ENCODE measurements around the gene ZNF335.
"Not testable (repeated sequence)": the region's sequence is repeated elsewhere in the genome, so short reads cannot be mapped to it uniquely, and the experiment has no call there.

ZNF335 gene

DNA sequence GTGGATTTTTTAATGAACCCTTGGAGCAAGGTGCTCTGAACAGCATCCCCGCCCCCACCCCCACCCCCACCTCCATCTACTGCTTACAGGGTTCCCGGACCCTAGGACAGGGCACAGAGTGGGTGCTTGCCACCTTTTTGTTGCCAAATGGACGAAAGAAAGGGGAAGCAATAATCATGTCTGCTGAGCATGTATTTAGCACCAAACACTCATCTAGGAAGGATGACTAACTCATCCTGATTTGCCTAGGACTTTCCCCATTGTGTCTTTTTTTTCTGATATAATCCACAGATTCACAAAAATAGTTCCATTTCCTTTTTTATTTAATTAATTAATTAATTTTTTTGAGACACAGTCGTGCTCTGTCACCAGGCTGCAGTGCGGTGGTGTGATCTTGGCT lies 58.9 kb downstream of the ZNF335 start:
- in situ Hi-C loops (cut with MboI; ENCODE audit: low sequenced_read_pairs) = no loop called here

- in situ Hi-C loops (cut with MboI; ENCODE audit: low sequenced_read_pairs) = no loop called here
Measured at GRCh38 chr20:45912344-45912682, 59.7 kb downstream of the ZNF335 start.

GRCh38 chr20:45911486-45912343 lies 60.3 kb downstream of the ZNF335 start, which contains the start of gene PLTP:
PLTP (minus strand) TSS chr20:45912155; CDS start chr20:45911452, 703 bp downstream.
- in situ Hi-C loops (cut with MboI; ENCODE audit: low sequenced_read_pairs) = no loop called here

GRCh38 chr20:45910670-45911485 lies 61.1 kb downstream of the ZNF335 start:
- in situ Hi-C loops (cut with MboI; ENCODE audit: low sequenced_read_pairs) = no loop called here

DNA sequence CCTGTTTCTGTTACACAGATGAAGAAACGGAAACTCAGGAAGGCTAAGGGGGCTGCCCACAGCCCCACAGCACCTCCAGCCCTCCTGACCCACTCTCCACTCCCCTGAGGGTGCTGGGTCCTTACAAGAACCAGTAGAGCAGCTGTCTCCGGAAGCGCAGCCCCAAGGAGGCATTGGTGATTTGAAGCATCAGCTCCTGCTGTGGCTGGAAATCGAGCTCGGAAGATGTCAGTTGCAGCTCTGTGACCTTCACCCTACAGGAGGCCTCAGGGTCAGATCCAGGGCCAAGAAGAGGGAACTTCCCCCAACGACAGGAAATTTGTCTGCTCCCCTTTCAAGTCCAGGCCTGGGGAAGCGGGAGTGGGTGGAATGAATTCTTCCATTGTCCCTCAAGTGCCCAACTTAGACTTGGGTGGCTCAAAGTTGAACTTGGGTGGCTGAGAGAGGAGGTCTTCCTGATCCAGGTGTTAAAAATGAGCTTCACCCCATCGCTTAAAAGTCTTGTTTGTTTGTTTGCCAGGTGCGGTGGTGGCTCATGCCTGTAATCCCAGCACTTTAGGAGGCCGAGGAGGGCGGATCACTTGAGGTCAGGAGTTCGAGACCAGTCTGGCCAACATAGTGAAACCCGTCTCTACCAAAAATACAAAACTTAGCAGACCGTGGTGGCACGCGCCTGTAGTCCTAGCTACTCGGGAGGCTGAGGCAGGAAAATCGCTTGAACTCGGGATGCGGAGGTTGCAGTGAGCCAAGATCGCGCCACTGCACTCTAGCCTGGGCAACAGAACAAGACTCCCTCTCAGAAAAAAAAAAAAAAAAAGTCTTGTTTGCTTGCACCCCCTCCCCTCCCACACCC lies 62.0 kb downstream of the ZNF335 start:
- in situ Hi-C loops (cut with MboI; ENCODE audit: low sequenced_read_pairs) = no loop called here

GRCh38 chr20:45909336-45909808 lies 62.6 kb downstream of the ZNF335 start:
- in situ Hi-C loops (cut with MboI; ENCODE audit: low sequenced_read_pairs) = no loop called here

DNA sequence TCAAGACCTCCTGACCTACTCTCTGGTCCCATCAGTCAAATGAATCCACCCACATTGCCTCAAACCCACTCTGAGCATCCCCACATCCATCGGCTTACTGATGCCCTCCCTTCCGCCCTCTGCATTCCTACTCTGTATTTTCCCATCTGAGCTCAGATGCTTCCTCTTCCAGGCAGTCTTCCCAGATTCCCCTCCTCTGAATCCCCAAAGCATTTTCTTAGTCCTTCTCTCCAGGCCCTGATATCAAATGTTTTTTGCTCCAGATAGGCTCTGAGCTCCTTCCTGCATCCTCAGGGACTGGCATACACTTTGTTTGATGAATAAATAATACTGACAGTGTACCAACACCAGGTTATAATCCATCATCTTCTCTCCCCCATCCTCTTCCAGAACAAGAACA lies 63.9 kb downstream of the ZNF335 start:
- in situ Hi-C loops (cut with MboI; ENCODE audit: low sequenced_read_pairs) = no loop called here

GRCh38 chr20:45907219-45907948 lies 64.6 kb downstream of the ZNF335 start:
- in situ Hi-C loops (cut with MboI; ENCODE audit: low sequenced_read_pairs) = no loop called here

DNA sequence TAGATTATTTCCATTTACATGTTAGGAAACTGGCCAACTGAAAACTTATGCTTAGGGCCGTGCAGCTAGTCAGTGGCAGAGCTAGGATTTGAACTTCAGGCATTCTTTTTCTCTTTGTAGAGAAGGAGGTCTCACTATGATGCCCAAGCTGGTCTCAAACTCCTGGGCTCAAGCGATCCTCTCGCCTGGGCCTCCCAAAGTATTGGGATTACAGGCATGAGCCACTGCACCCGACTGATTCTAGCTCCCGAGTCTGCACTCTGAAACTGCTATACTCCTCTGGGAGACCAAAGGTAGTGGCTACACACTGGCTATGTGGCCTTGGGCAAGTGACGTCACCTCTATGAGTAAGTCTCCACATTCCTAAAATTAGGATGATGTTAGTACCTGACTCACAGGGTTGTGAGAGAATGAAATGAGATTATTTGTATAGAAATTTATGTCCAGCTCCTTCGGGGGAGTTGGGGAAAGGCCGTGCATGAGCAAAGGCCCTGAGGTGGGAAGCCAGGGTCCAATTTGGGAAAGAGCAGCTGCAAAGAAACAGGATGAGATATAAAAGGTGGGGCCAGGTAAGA lies 66.4 kb downstream of the ZNF335 start:
- in situ Hi-C loops (cut with MboI; ENCODE audit: low sequenced_read_pairs) = no loop called here

- in situ Hi-C loops (cut with MboI; ENCODE audit: low sequenced_read_pairs) = no loop called here
Measured at GRCh38 chr20:45904583-45905504, 67.2 kb downstream of the ZNF335 start.

DNA sequence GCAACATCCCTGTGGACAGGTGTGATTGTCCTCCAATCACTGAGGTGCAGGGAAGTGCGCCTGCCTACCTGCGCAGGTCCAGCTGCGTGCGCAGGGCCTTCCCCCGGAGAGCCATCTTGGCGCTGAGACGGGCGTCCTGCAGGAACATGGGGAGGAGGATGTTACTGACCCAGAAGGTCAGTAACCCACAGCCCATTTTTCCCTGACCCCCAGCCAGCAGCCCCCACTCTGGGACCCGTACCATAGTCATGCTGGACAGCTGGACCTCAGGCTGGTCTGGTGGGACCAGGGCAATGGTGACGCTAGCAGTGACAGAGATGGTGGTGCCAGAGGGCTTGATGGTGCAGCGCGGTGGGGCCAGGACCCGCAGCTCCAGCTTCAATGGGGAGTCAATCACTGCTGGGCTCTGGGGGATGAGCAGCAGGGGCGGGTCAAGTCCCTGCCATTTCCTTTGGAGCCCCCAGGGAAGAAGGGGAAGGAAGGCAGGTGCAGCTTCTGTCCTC lies 69.8 kb downstream of the ZNF335 start:
- in situ Hi-C loops (cut with MboI; ENCODE audit: low sequenced_read_pairs) = no loop called here

- in situ Hi-C loops (cut with MboI; ENCODE audit: low sequenced_read_pairs) = not testable (repeated sequence)
Measured at GRCh38 chr20:45901332-45901731, 70.7 kb downstream of the ZNF335 start.

DNA sequence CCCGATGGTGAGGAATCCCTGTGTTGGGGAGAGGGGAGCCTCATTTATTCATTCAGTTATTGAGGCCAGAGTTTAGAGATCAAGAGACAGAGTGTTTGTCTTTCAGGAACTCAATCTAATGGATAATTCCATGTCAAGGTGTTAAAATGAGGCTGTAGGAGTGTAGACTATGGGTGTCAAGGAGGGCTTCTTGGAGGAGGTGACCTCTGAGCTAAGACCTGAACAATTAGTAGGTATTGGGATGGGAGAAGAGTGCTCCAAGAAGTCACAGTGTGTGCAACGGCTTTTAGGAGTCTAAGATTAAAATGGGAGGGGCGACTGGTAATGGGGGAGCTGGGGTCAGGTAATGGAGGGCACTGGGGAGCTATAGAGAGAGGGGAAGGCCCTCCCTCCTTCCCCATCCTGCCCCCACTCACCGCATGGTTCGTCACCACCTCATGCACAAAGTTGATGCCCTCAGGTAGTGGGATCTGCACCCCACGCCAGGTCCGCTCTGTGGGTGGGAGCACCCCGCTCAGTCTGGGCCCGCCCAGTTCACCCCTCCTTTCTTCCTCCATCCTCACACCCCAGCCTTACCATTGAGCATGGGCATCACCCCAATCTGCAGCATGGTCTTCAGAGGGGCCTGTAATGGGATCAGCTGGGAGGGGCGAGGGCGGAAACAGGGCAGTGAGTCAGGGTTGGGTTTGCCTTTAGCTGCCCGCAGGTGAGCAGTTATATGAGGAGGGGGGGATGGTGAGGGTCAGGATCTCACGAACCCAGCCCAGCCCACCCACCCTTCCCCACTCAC lies 72.8 kb downstream of the ZNF335 start:
- in situ Hi-C loops (cut with MboI; ENCODE audit: low sequenced_read_pairs) = no loop called here

Measured in HL-60/S4 treated with retinoic acid at 250 ng/mL for 4 days and 3 days (cell line).